IPS-15b (cell line): ENCODE measurements around the gene PPM1L.

Experiments used
- H3K27me3 ChIP-seq: one replicate; pipeline ENCODE4 v1.6.1; 2013; ENCODE audit warnings: low read length; ENCODE audit not compliant: control insufficient read depth, insufficient read depth
- H3K36me3 ChIP-seq: one replicate; pipeline ENCODE4 v1.6.1; 2013; ENCODE audit warnings: low read length; ENCODE audit not compliant: control insufficient read depth, insufficient read depth
- H3K4me1 ChIP-seq: one replicate; pipeline ENCODE4 v1.6.1; 2013; ENCODE audit warnings: mild to moderate bottlenecking, low read length; ENCODE audit not compliant: control insufficient read depth, insufficient read depth
- H3K4me3 ChIP-seq: one replicate; pipeline ENCODE4 v1.5.1; 2013; ENCODE audit warnings: low read depth, low read length
- H3K9ac ChIP-seq: one replicate; pipeline ENCODE4 v1.6.1; 2013; ENCODE audit warnings: low read depth, mild to moderate bottlenecking, low read length
- H3K9me3 ChIP-seq: one replicate; pipeline ENCODE4 v1.6.1; 2013; ENCODE audit warnings: mild to moderate bottlenecking, low read length; ENCODE audit not compliant: control insufficient read depth, insufficient read depth

PPM1L gene

GRCh38 chr3:161070252-161070930 lies 314.4 kb downstream of the PPM1L start:
- Histone ChIP-seq H3K4me1 (peaks cover 3% of the 10 kb centered on the region), H3K4me3 (no peak overlapping the region), H3K36me3 (peaks cover 2% of the 10 kb centered on the region), H3K27me3 (no peaks in the 10 kb centered on the region), H3K9me3 (no peaks in the 10 kb centered on the region), H3K9ac (no peak overlapping the region)

- H3K27me3 ChIP-seq = no peaks in the 10 kb centered on the region
- no peak overlapping the region for H3K4me3 ChIP-seq
- H3K9me3 ChIP-seq = no peaks in the 10 kb centered on the region
- H3K36me3 ChIP-seq = peaks cover 2% of the 10 kb centered on the region
- peaks cover 3% of the 10 kb centered on the region for H3K4me1 ChIP-seq
- no peak overlapping the region for H3K9ac ChIP-seq
These were observed 315.1 kb downstream of the PPM1L start for GRCh38 chr3:161070980-161071663.

DNA sequence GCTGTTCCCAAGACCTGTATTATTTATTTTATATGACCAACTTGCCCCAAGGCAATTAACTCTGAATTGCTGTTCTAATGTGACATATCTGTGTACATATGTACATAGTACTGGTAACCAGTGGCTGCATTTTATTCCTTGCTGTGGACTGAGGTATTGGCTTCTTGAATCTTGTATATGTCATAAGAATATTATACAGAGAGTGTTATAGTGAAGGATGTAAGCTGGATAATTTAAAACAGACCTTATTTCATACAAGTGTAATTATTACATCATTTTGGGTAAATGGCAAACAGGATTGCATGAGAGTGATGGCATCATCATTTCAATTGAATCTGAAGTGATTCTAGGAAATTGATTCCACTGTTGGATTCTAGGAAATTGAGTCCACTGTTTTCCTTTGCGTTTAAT lies 316.2 kb downstream of the PPM1L start:
- H3K4me3 ChIP-seq = no peak overlapping the region
- peaks cover 2% of the 10 kb centered on the region for H3K36me3 ChIP-seq
- H3K9me3 ChIP-seq = no peaks in the 10 kb centered on the region
- peaks cover 3% of the 10 kb centered on the region for H3K4me1 ChIP-seq
- no peak overlapping the region for H3K9ac ChIP-seq
- H3K27me3 ChIP-seq = no peaks in the 10 kb centered on the region

DNA sequence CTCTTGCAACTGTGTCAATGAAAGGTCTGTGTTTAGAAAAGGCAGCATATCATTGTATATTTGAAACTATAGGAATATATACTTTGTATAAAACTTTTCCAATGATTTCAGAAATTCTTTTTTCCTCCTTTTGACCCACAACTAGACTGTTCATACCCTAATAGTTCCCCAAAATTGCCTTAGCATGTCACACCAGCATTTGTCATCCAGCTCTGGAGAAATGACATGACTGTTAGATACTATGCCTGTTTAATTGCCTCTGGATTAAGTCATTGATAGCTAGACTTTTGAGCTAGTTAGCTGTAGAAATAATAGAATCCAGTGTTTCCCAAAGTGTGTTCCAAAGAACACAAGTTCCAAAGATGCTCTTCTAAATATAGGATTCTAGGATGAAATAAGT lies 316.7 kb downstream of the PPM1L start:
- Histone ChIP-seq H3K4me3 (no peak overlapping the region), H3K4me1 (peaks cover 3% of the 10 kb centered on the region), H3K36me3 (peaks cover 2% of the 10 kb centered on the region), H3K27me3 (no peaks in the 10 kb centered on the region), H3K9me3 (no peaks in the 10 kb centered on the region), H3K9ac (no peak overlapping the region)

- Histone ChIP-seq H3K9me3 (no peaks in the 10 kb centered on the region), H3K36me3 (peaks cover 2% of the 10 kb centered on the region), H3K4me3 (no peak overlapping the region), H3K27me3 (no peaks in the 10 kb centered on the region), H3K4me1 (peaks cover 3% of the 10 kb centered on the region), H3K9ac (no peak overlapping the region)
These were observed 317.1 kb downstream of the PPM1L start for GRCh38 chr3:161073181-161073580.

GRCh38 chr3:161081633-161082032 lies 325.6 kb downstream of the PPM1L start:
- no peak overlapping the region for H3K4me3 ChIP-seq
- no peaks in the 10 kb centered on the region for H3K9me3 ChIP-seq
- H3K27me3 ChIP-seq = no peaks in the 10 kb centered on the region
- H3K36me3 ChIP-seq = no peaks in the 10 kb centered on the region
- H3K9ac ChIP-seq = no peak overlapping the region
- H3K4me1 ChIP-seq = no peaks in the 10 kb centered on the region

- H3K4me1 ChIP-seq = no peaks in the 10 kb centered on the region
These were observed 326.0 kb downstream of the PPM1L start for GRCh38 chr3:161082063-161082462.

DNA sequence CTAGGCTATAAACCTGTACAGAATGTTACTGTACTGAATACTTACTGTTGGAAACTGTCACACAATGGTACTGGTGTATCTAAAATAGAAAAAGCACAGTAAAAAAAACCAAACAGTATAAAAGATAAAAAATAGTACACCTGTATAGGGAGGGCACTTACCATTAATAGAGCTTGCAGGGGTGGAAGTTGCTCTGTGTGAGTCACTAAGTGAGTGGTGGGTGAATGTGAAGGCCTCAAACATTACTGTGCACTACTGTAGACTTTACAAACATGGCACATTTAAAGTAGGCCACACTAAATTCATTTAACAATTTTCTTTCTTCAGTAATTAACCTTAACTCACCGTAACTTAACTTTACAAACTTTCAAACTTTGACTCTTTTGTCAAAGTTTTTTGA lies 327.1 kb downstream of the PPM1L start:
- Histone ChIP-seq H3K9ac (no peak overlapping the region), H3K9me3 (no peaks in the 10 kb centered on the region), H3K27me3 (no peaks in the 10 kb centered on the region), H3K4me3 (no peak overlapping the region), H3K36me3 (no peaks in the 10 kb centered on the region), H3K4me1 (no peaks in the 10 kb centered on the region)

More at GRCh38 chr3:161082063-161082462, 326.0 kb downstream of the PPM1L start:
- Histone ChIP-seq H3K27me3 (no peaks in the 10 kb centered on the region), H3K4me3 (no peak overlapping the region), H3K36me3 (no peaks in the 10 kb centered on the region), H3K9me3 (no peaks in the 10 kb centered on the region), H3K9ac (no peak overlapping the region)

GRCh38 chr3:161084277-161084676 lies 328.2 kb downstream of the PPM1L start:
- no peak overlapping the region for H3K4me3 ChIP-seq
- no peaks in the 10 kb centered on the region for H3K4me1 ChIP-seq
- no peak overlapping the region for H3K9ac ChIP-seq
- H3K9me3 ChIP-seq = no peaks in the 10 kb centered on the region
- H3K36me3 ChIP-seq = no peaks in the 10 kb centered on the region
- no peaks in the 10 kb centered on the region for H3K27me3 ChIP-seq

- H3K27me3 ChIP-seq = no peaks in the 10 kb centered on the region
- no peak overlapping the region for H3K9ac ChIP-seq
- H3K9me3 ChIP-seq = no peaks in the 10 kb centered on the region
- H3K36me3 ChIP-seq = no peaks in the 10 kb centered on the region
- H3K4me3 ChIP-seq = no peak overlapping the region
- H3K4me1 ChIP-seq = no peaks in the 10 kb centered on the region
These were observed 337.9 kb downstream of the PPM1L start for GRCh38 chr3:161093895-161094294.

GRCh38 chr3:161096771-161097367 lies 340.8 kb downstream of the PPM1L start:
- H3K27me3 ChIP-seq = no peaks in the 10 kb centered on the region
- no peak overlapping the region for H3K4me3 ChIP-seq
- no peaks in the 10 kb centered on the region for H3K9me3 ChIP-seq
- H3K4me1 ChIP-seq = no peaks in the 10 kb centered on the region
- H3K36me3 ChIP-seq = no peaks in the 10 kb centered on the region
- no peak overlapping the region for H3K9ac ChIP-seq

- Histone ChIP-seq H3K4me3 (no peak overlapping the region), H3K36me3 (no peaks in the 10 kb centered on the region), H3K9me3 (no peaks in the 10 kb centered on the region), H3K4me1 (peaks cover 4% of the 10 kb centered on the region), H3K9ac (no peak overlapping the region), H3K27me3 (peaks cover 22% of the 10 kb centered on the region)
These were observed 345.0 kb downstream of the PPM1L start for GRCh38 chr3:161100994-161101393.
